Subcutaneous adipose tissue (tissue), 4 donors: Measurements from ENCODE around the gene XCL1. TPM values are rescaled to one million over a fixed set of nuclear protein-coding genes. Genes with fewer than 3 reads are reported as not detected.

Experiments used
- total RNA-seq, 4 donors: library from RNA; depleted of rRNA; stranded (reverse); fragments of >200 nt; gene quantifications; one replicate each; pipeline ENCODE4 v1.1.0, GENCODE V29; 2016
- TF ChIP-seq, protein P1 (sequence below): fragments of 450-650 bp; IDR thresholded peaks from one replicate; pipeline ENCODE4 v1.5.1; 2016; ENCODE audit warnings: low read depth, mild to moderate bottlenecking, control low read depth, antibody characterized with exemption, moderate library complexity

The XCL1 gene
- total RNA-seq, 4 donors from 2014 or later = 0.68 TPM; not detected in 3

DNA sequence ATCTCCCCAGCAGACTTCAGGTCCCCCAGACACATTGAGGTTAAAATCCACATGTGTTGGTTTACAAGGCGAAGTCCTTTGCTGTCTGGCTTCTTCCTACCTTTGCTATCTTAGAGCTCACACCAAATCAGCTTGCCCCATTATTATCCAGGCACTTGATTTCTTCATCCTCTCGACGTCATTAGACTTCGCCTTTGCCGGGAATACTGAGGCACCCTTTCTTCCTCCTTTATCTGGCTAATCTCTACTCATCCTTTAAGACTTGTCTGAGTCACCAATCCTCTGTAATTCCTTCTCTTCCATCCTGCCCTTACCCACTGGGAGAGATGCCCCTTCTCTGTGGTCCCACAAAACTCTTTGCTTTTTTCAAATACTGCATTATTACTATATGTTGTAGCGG lies 23.4 kb upstream of the XCL1 start:
- TF ChIP-seq, protein P1, sequence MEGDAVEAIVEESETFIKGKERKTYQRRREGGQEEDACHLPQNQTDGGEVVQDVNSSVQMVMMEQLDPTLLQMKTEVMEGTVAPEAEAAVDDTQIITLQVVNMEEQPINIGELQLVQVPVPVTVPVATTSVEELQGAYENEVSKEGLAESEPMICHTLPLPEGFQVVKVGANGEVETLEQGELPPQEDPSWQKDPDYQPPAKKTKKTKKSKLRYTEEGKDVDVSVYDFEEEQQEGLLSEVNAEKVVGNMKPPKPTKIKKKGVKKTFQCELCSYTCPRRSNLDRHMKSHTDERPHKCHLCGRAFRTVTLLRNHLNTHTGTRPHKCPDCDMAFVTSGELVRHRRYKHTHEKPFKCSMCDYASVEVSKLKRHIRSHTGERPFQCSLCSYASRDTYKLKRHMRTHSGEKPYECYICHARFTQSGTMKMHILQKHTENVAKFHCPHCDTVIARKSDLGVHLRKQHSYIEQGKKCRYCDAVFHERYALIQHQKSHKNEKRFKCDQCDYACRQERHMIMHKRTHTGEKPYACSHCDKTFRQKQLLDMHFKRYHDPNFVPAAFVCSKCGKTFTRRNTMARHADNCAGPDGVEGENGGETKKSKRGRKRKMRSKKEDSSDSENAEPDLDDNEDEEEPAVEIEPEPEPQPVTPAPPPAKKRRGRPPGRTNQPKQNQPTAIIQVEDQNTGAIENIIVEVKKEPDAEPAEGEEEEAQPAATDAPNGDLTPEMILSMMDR = no peak

DNA sequence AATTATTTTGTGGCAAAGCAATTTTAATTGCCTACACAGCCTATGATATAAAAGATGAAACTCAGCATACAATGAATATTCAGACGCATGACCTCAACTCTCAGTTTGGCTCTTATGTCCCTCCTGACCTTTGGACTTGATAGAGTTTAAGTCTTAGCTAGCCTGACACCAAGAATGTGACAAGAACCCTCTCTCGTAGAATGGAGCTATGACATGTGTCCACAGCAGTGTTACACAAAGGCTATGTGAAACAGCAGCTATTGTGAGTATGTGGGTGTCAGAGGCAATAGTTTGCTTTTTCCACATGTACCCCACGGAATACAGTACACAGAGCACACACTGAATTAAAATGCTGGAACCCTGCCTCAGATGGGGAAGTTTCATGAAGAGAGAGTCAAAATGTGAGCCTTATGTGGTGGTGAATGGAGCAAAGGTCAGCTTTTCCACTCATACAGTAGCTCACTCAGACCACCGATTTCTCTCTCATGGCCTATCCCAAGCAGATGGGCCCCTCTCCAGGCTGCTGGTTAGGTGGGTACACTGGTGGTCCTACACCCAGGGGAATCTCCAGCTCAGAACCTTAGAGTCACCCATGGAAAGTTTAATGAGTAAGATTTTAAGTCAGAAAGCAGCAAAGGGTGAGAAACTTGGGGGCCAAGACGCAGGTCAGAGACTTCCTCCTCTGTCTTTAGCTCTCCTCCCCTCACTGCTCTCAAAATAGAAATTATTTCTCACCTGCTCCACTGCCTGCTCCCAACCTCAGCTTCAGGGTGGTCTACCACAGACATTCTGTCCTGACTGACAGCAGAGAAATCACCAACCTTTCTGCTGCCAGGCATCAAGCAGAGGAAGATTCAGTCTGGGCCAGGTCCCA lies 22.5 kb upstream of the XCL1 start:
- TF ChIP-seq, protein P1 = no peak

DNA sequence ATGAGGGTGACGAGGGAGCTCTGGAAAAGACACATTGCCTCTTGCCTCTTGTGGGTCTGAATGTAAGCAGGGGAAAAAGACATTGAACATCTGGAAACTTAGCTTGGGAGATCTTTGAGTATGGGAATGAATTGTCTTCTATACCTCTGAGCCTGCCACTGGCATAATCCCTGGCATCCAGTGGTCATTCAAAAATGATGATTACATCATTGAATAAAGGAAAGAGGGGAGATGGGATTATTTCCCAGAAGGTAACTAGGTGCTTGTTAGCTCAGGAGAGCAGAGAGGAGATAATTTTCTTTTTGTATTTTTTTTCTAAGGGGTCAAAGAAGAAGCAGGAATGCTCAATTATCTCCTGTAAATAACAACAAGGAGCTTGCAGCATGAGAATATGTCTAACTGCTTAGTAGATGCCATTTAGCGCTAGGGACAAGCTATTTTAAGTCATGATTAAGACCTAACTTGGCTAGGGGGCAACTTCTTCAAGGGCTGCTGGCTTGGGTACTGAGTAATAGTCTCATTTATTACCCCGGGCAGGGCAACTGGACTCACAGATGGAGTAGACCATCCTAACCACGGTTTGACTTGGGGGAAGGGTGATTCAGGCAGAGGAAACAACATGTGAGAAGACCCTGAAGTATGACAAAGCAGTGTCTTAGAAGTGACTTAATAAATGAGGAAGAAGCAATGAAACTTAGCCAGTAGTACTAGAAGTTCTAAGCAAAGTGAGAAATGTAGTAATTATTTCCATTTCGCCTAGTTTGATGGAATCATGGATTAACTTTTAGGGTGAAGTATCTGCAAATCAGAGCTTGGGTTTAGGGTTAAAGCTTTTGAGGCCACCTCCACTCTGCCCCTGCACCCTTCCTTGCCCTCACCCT lies 21.6 kb upstream of the XCL1 start:
- TF ChIP-seq, protein P1 = no peak

DNA sequence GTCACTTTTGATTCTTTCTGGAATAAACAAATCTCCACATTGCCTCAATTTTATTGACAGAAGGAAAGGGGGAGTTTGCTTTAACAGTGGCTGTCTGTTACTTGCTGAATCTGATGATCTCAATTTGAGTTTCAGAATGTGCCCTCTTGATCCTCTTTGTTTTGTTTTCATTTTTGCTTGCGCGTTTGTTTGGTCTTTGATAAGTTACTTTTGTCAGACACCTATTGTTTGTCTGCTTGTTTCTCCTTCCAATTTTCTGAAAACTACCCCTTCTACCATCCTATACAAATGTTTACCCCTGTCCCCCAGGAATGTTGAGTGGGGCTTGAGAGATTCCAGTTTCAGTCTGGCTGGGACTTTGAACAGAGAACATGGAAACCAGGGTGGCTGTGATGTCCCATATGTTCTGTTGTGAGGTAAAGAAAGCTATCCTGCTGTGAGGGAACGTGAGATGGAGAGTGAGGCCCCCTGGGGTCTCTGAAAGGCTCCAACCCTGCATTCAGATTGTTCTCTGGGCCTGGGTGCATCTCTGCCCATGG lies 20.8 kb upstream of the XCL1 start:
- TF ChIP-seq, protein P1 = no peak

DNA sequence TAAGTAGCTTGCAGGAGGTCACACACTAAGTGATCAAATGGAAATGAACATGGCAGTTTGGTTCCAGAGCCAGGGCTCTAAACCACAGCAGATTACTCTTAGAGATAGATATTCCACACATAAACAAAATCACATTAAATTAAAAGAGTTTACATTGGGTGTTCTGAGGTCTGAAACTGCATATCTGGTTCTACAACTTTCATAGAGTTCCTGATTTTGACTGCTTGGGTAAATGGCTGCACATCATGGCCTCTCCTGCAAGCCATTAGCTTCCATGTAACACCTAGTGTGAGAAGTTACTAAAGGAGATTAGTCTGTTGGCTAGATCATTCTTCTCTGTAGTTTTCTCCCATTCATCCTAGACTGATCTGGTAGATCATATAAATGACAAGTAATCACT lies 19.8 kb upstream of the XCL1 start:
- TF ChIP-seq, protein P1 = no peak

DNA sequence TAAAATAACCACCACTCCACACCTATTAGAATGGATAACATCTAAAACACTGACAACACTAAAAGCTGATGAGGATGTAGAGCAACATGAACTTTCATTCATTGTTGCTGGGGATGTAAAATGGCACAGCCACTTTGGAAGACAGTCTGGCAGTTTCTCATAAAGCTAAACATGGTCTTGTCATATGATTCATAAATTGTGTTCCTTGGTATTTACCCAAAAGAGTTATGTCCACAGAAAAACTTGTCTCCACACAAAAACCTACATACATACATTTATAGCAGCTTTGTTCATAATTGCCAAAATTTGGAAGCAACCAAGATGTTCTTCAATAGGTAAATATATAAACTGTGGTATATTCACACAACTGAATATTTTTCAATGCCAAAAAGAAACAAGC lies 16.0 kb upstream of the XCL1 start:
- TF ChIP-seq, protein P1 = no peak

DNA sequence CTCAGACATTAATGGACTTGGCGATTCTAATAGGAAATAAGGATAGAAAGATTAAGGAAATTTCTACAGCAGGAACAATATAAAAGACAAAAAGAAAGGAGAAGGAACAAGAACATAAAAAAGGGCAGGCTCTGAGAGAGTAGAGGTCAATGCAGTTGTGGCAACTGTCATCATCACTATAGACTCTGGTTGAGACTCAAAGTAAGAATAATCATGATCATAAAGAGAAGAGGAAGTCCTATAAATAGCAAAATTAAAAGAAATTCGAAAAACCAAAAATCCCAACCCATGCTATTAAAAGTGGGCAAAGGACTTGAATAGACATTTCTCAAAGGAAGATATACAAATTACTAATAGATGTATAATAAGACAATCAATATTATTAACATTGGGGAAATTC lies 14.4 kb upstream of the XCL1 start:
- TF ChIP-seq, protein P1 = no peak
